WERI-Rb-1 (cell line): ENCODE data around the gene HOXA2.

Source experiments
- DNase-seq: peaks from one replicate; pipeline ENCODE4 v3.0.0-alpha.2; 2020
- H3K27ac ChIP-seq: fragments of 250-450 bp; sonication (Bioruptor Pico); 2 replicates; pipeline ENCODE4 v1.5.1; 2020; ENCODE audit warnings: mild to moderate bottlenecking, moderate library complexity
- H3K27me3 ChIP-seq: fragments of 250-450 bp; sonication (Bioruptor Pico); 2 replicates; pipeline ENCODE4 v1.5.1; 2021; ENCODE audit warnings: mild to moderate bottlenecking, low read depth, moderate library complexity; ENCODE audit not compliant: insufficient read depth, severe bottlenecking
- H3K36me3 ChIP-seq: fragments of 250-450 bp; sonication (Bioruptor Pico); 2 replicates; pipeline ENCODE4 v1.5.1; 2020; ENCODE audit warnings: mild to moderate bottlenecking, moderate library complexity
- H3K4me3 ChIP-seq: 2 replicates; pipeline ENCODE4 v1.5.1; 2011; ENCODE audit warnings: low read depth, mild to moderate bottlenecking, control low read depth, low read length
- H3K9me3 ChIP-seq: fragments of 250-450 bp; sonication (Bioruptor Pico); 2 replicates; pipeline ENCODE4 v1.5.1; 2021; ENCODE audit warnings: mild to moderate bottlenecking, moderate library complexity; ENCODE audit not compliant: severe bottlenecking
- TF ChIP-seq, protein P1 (sequence below): IDR thresholded peaks from 2 replicates; pipeline ENCODE4 v1.5.1; 2011; ENCODE audit warnings: low read depth, mild to moderate bottlenecking, control low read depth, inconsistent platforms, low read length

Gene HOXA2

DNA sequence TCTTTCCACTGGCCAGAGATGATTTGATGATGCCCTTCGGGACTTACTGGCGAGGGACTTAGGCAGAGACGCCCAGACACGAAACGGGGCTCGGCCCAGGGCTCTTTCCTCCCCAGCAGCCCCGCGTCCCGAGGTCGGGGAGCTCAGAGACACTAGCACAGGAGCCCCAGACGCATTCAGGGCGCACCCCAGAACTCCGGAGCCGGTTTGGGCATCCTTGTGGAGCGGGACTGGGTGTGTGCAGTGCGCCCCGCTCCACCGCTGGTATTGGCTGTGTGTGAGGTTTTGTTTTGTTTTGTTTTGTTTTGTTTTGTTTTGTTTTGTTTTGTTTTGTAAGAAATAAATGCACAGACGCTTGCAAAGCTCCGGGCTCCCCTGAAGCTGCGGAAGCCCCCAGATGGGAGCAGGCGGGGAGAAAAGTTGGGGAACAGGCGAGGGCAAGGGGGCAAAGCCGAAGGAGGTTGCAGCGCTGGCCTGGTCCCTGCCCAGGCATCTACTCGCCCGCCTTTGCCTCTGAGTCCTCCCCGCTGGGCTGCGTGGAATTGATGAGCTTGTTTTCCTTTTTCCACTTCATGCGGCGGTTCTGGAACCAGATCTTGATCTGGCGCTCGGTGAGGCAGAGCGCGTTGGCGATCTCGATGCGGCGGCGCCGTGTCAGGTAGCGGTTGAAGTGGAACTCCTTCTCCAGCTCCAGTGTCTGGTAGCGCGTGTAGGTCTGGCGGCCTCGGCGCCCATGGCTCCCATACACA is 42.9 kb upstream of the HOXA2 start:
- TF ChIP-seq, protein P1, sequence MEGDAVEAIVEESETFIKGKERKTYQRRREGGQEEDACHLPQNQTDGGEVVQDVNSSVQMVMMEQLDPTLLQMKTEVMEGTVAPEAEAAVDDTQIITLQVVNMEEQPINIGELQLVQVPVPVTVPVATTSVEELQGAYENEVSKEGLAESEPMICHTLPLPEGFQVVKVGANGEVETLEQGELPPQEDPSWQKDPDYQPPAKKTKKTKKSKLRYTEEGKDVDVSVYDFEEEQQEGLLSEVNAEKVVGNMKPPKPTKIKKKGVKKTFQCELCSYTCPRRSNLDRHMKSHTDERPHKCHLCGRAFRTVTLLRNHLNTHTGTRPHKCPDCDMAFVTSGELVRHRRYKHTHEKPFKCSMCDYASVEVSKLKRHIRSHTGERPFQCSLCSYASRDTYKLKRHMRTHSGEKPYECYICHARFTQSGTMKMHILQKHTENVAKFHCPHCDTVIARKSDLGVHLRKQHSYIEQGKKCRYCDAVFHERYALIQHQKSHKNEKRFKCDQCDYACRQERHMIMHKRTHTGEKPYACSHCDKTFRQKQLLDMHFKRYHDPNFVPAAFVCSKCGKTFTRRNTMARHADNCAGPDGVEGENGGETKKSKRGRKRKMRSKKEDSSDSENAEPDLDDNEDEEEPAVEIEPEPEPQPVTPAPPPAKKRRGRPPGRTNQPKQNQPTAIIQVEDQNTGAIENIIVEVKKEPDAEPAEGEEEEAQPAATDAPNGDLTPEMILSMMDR = no peak
- no peak overlapping the region for H3K4me3 ChIP-seq
- H3K27me3 ChIP-seq = peaks cover 48% of the 10 kb centered on the region
- no peak overlapping the region for H3K27ac ChIP-seq
- no peak for DNase-seq
- no peaks in the 10 kb centered on the region for H3K36me3 ChIP-seq
- H3K9me3 ChIP-seq = no peaks in the 10 kb centered on the region

DNA sequence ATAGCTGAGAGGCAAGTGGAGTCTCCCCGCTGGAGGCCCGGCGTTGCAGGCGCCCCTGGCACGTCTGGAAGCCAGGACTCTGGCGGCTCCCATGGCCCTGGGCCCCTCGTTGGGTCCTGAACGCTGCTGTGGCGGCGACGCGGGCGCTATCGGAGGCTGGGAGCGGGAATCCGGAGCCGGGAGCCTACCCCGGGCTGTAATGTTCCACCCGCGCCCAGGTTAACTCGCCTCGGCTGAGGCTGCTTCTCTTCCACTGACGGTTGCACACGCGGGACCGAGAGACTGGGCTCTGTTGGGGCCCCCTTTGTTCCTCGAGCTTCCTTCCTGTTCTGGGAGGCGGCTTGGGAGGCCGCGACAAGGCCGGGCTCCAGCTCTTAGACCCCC is 42.3 kb upstream of the HOXA2 start:
- TF ChIP-seq, protein P1 = no peak
- Histone ChIP-seq H3K9me3 (no peaks in the 10 kb centered on the region), H3K4me3 (no peak overlapping the region), H3K36me3 (no peaks in the 10 kb centered on the region), H3K27me3 (peaks cover 48% of the 10 kb centered on the region), H3K27ac (no peak overlapping the region)
- DNase-seq = no peak

DNA sequence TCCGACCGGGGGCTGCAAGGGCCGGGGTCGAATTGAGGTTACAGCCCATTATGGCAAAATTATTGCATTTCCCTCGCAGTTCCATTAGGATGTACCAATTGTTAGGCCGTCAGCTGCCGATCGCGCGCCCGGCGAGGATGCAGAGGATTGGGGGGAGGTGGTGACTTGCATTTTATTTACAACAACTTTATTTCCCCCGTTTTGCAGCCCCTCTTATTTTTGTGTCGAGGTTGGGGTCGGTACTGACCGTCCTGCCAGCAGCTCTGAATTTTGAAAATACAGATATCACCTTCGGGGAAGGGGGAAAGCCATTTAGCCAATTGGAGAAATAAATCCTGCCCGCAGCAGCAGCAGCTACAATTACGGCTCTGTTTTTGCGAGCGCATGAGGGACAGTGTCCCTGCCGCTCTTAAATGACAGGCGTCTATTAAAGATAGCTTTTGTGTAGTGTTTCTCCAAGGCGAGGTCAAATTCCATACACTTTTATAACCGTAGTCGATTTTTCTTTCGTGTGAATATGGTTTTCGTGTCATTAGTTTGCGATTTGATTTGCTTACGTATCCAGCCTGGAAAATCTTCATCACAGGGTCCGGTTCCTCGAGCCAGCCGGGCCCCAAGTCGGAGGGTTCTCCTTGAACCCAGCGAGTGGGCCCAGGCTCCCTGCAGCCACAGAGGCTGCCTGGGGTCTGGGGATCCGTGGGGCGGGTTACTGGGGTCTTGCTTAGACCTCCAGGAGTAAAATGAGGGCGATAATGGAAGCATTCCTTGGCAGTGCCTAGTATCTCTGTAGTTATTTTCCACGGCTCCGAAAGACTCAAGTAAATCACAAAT is 41.7 kb upstream of the HOXA2 start:
- H3K4me3 ChIP-seq = peak overlapping the region; percentile 56
- no peaks in the 10 kb centered on the region for H3K9me3 ChIP-seq
- peaks cover 49% of the 10 kb centered on the region for H3K27me3 ChIP-seq
- DNase-seq = no peak
- H3K27ac ChIP-seq = no peak overlapping the region
- TF ChIP-seq, protein P1 = no peak
- no peaks in the 10 kb centered on the region for H3K36me3 ChIP-seq

DNA sequence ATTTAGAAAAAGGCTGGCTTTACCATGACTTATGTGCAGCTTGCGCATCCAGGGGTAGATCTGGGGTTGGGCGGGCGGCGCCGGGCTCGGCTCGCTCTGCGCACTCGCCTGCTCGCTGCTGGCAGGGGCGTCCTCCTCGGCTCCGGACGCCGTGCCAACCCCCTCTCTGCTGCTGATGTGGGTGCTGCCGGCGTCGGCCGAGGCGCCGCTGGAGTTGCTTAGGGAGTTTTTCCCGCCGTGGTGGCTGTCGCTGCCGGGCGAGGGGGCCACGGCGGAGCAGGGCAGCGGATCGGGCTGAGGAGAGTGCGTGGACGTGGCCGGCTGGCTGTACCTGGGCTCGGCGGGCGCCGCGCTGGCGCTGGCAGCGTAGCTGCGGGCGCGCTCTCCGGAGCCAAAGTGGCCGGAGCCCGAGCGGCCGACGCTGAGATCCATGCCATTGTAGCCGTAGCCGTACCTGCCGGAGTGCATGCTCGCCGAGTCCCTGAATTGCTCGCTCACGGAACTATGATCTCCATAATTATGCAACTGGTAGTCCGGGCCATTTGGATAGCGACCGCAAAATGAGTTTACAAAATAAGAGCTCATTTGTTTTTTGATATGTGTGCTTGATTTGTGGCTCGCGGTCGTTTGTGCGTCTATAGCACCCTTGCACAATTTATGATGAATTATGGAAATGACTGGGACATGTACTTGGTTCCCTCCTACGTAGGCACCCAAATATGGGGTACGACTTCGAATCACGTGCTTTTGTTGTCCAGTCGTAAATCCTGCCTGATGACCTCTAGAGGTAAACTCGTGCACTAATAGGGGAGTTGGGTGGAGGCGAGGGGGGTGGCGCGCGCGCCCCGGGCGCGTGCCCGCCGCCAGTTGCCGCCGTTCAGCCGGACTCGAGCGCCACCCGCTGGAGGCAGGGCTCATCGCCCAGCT is 40.8 kb upstream of the HOXA2 start, which contains the start of gene HOXA5:
Gene HOXA5 (minus strand): TSS at position 659 of the 927 bp plus-strand sequence. CDS start 74 bp downstream, at position 585.
- Histone ChIP-seq H3K27ac (no peak within 1 kb of the TSS), H3K9me3 (no peaks in the 10 kb centered on the region), H3K4me3 (peak within 1 kb of the TSS; percentile 56), H3K27me3 (peaks cover 52% of the 10 kb centered on the region), H3K36me3 (no peaks in the 10 kb centered on the region)
- TF ChIP-seq, protein P1 = peak; percentile 91
- DNase-seq = peak; percentile 78

DNA sequence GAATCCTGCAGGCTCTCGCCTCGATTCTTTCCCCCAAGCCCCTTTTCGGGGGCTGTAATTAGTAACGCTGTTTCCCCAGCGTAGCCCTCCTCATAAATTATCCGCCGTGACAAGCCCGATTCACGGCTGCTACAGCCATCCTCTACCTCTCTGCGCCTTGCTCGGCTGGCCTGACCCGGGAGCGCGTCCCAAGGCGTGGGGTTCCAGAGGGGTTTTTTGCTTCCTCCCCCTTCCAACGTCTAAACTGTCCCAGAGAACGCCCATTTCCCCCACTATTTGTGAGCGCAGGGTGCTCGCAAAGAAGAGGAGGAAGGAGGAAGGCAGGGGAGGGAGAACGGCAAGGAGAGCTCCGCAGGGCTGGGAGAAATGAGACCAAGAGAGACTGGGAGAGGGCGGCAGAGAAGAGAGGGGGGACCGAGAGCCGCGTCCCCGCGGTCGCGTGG is 40.1 kb upstream of the HOXA2 start:
- Histone ChIP-seq H3K9me3 (no peaks in the 10 kb centered on the region), H3K27ac (no peak overlapping the region), H3K27me3 (peaks cover 51% of the 10 kb centered on the region), H3K36me3 (no peaks in the 10 kb centered on the region), H3K4me3 (peak overlapping the region; percentile 56)
- TF ChIP-seq, protein P1 = no peak
- DNase-seq = no peak
